SH-SY5Y (cell line): ENCODE measurements around the gene RTP1.

Experiments used
- GATA2 ChIP-seq: IDR thresholded peaks from 2 replicates; pipeline ENCODE4 v1.6.1; 2011; ENCODE audit warnings: mild to moderate bottlenecking, low read depth, low read length
- GATA3 ChIP-seq: IDR thresholded peaks from 2 replicates; pipeline ENCODE4 v1.6.1; 2011; ENCODE audit warnings: low read depth, mild to moderate bottlenecking, low read length, moderate library complexity

DNA sequence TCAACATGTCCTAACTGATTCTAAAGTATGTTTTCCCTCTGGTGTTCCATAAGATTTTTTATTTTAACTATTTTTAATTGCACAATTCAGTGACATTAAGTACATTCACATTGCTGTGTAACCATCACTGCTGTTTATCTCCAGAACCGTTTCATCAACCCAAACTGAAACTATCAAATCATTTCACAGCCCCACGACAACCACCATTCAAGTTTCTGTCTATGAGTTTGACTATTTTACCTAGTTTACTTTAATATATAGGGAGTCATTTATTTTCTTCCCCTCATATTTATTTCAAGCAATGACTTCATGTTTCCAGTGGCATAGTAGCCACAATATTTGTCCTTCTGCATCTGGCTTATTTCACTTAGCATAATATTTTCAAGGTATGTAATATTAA lies 8.4 kb downstream of the RTP1 start:
- TF ChIP-seq GATA2 (no peak), GATA3 (no peak)
